ENCODE measurements around the gene CAPRIN1. TPM values are rescaled to one million over a fixed set of nuclear protein-coding genes. Genes with fewer than 3 reads are reported as not detected.

Gene CAPRIN1
- total RNA-seq, 1 donor: 225 TPM

GRCh38 chr11:34098813-34099212, 47.3 kb downstream of the CAPRIN1 start:
- H3K27ac ChIP-seq (ENCODE audit: low read depth, low read length): no peak overlapping the region
- H4K20me1 ChIP-seq (ENCODE audit: insufficient read depth, low read length): no peaks in the 10 kb centered on the region
- TF ChIP-seq CTCF (IDR thresholded peaks at IDR 0.05; ENCODE audit: extremely low read depth, low read depth, low read length): no peak
- no peak overlapping the region for H3K4me2 ChIP-seq (ENCODE audit: insufficient read depth, low read length)
- H3K4me3 ChIP-seq (ENCODE audit: insufficient read depth, low read length): no peak overlapping the region
- peaks cover 76% of the 10 kb centered on the region for H3K36me3 ChIP-seq (ENCODE audit: insufficient read depth, low read length)
- H2AFZ ChIP-seq (ENCODE audit: low read length): no peak overlapping the region
- no peaks in the 10 kb centered on the region for H3K9me3 ChIP-seq (ENCODE audit: low read depth, low read length)
- no peaks in the 10 kb centered on the region for H3K4me1 ChIP-seq (ENCODE audit: insufficient read depth, low read length)
- H3K27me3 ChIP-seq (ENCODE audit: insufficient read depth, low read length): no peaks in the 10 kb centered on the region
- DNase-seq (ENCODE audit: insufficient read length, low spot score, missing footprints): no peak
- H3K79me2 ChIP-seq (ENCODE audit: insufficient read depth, low read length): peaks cover 11% of the 10 kb centered on the region

DNA sequence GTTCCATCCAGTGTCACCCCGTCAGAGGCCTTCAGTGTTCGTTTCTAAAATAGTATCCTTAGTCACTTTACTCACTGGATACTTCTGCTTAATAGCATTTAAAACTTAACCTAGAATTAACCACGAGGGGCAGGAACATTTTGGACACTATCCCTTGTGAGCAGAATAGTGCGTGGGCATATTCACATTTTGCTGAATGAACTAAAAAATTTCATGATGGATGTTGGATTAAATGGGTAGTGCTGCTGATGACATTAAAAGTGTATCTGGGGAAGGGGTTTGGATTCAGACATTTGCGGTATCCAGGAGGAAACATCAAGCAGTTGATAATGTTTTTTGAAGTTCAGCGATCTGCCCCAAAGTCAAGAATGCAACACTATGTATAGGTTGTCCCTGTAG, 53.1 kb downstream of the CAPRIN1 start:
- H2AFZ ChIP-seq (ENCODE audit: low read length): peak overlapping the region; percentile 86
- no peak for DNase-seq (ENCODE audit: insufficient read length, low spot score, missing footprints)

DNA sequence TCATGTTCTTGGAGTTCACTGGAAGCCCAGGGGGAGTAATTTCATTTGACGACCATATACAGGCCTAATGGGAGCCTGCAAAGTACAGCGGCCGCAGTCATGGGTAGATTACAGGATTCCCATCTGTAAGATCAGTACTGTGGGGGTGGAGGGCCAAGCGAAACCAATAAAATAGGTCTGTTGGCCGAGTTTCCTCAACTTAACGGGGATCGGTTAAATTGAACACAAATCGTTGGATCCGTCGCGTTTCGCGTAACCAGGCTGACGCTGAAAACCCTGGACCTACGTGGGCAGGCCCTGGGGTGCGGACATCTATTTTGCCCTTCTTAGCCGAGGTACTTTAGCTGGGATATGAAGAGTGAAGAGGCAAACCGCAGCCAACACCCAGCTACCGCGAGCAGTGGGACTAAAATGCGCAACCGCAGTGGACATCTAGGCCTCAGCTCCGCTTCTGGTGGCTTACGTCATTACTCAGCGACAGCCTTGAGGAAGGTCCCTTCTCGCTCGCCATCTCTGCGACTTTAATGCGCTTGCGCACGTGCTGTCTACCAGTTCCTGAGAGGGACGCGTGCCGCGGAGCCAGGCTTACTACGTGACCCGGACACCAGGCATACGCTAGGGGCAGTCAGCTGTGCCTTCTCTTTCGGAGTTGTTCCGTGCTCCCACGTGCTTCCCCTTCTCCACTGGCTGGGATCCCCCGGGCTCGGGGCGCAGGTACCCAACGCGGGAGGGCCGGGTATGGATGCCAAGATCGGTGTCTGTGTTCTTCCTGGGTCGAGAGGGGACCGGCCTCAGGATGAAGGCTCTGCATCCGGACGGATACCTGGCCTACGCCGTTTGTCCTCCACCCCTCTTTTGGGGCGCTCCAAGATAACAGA, 53.8 kb downstream of the CAPRIN1 start, which contains the start of gene NAT10:
Gene NAT10, plus strand, starts transcription at position 551 of the 878 bp plus-strand sequence. CDS start 2,597 bp downstream, outside the sequence.
- Histone ChIP-seq H3K36me3 (ENCODE audit: insufficient read depth, low read length) (peaks cover 38% of the 10 kb centered on the region), H3K9me3 (ENCODE audit: low read depth, low read length) (no peaks in the 10 kb centered on the region), H3K27me3 (ENCODE audit: insufficient read depth, low read length) (no peaks in the 10 kb centered on the region), H3K4me3 (ENCODE audit: insufficient read depth, low read length) (peak within 1 kb of the TSS; percentile 90), H4K20me1 (ENCODE audit: insufficient read depth, low read length) (no peaks in the 10 kb centered on the region), H3K79me2 (ENCODE audit: insufficient read depth, low read length) (peaks cover 45% of the 10 kb centered on the region), H3K4me2 (ENCODE audit: insufficient read depth, low read length) (peak within 1 kb of the TSS; percentile 98), H3K4me1 (ENCODE audit: insufficient read depth, low read length) (peaks cover 20% of the 10 kb centered on the region), H2AFZ (ENCODE audit: low read length) (peak within 1 kb of the TSS; percentile 86), H3K27ac (ENCODE audit: low read depth, low read length) (peak within 1 kb of the TSS; percentile 95)
- DNase-seq (ENCODE audit: insufficient read length, low spot score, missing footprints): peak; percentile 93
- peak; percentile 15 for TF ChIP-seq CTCF (IDR thresholded peaks at IDR 0.05; ENCODE audit: extremely low read depth, low read depth, low read length)

More for the DNA sequence above, 53.1 kb downstream of the CAPRIN1 start:
- Histone ChIP-seq H3K9me3 (ENCODE audit: low read depth, low read length) (no peaks in the 10 kb centered on the region), H3K36me3 (ENCODE audit: insufficient read depth, low read length) (peaks cover 39% of the 10 kb centered on the region), H3K4me1 (ENCODE audit: insufficient read depth, low read length) (peaks cover 20% of the 10 kb centered on the region), H3K4me2 (ENCODE audit: insufficient read depth, low read length) (peak overlapping the region; percentile 98), H3K4me3 (ENCODE audit: insufficient read depth, low read length) (peak overlapping the region; percentile 90), H3K79me2 (ENCODE audit: insufficient read depth, low read length) (peaks cover 42% of the 10 kb centered on the region), H3K27me3 (ENCODE audit: insufficient read depth, low read length) (no peaks in the 10 kb centered on the region), H4K20me1 (ENCODE audit: insufficient read depth, low read length) (no peaks in the 10 kb centered on the region), H3K27ac (ENCODE audit: low read depth, low read length) (peak overlapping the region; percentile 95)
- TF ChIP-seq CTCF (IDR thresholded peaks at IDR 0.05; ENCODE audit: extremely low read depth, low read depth, low read length): no peak

DNA sequence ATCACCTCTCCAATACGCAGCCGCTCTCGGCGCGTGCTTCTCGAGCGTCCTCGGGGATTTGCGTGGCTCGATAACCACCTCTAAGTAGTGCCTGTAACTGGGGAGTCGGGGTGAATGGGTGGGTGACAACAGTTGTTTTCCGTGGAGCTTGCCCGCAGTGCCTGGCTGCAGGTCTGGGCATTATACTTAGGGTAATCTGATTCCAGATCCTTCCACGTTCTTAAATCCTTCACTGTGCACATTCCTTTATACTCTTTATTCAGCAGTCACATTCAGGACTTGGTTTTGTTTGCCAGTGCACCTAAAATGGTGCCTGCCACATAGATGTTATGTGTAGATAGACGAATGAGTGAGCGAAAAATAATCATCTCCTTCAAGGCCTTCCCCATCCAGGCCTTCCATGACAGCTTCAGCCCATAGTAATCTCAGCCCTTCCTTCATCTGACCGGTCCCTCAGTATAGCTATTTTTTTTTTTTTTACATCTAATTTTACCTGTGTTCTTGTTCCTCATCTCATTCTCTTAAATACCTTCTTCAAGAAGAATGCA, 54.5 kb downstream of the CAPRIN1 start:
- Histone ChIP-seq H3K79me2 (ENCODE audit: insufficient read depth, low read length) (peaks cover 45% of the 10 kb centered on the region), H3K9me3 (ENCODE audit: low read depth, low read length) (no peaks in the 10 kb centered on the region), H4K20me1 (ENCODE audit: insufficient read depth, low read length) (no peaks in the 10 kb centered on the region), H3K4me3 (ENCODE audit: insufficient read depth, low read length) (peak overlapping the region; percentile 90), H2AFZ (ENCODE audit: low read length) (peak overlapping the region; percentile 71), H3K4me1 (ENCODE audit: insufficient read depth, low read length) (peaks cover 20% of the 10 kb centered on the region), H3K4me2 (ENCODE audit: insufficient read depth, low read length) (peak overlapping the region; percentile 98), H3K27me3 (ENCODE audit: insufficient read depth, low read length) (no peaks in the 10 kb centered on the region), H3K36me3 (ENCODE audit: insufficient read depth, low read length) (peaks cover 37% of the 10 kb centered on the region), H3K27ac (ENCODE audit: low read depth, low read length) (peak overlapping the region; percentile 95)
- TF ChIP-seq CTCF (IDR thresholded peaks at IDR 0.05; ENCODE audit: extremely low read depth, low read depth, low read length): no peak
- DNase-seq (ENCODE audit: insufficient read length, low spot score, missing footprints): no peak
